Ovary (tissue), 3 donors: ENCODE data around the gene CBX1.

Source experiments
- EP300 ChIP-seq: sonication (generic); formaldehyde crosslinking; IDR thresholded peaks from one replicate; pipeline ENCODE4 v1.6.1; 2017; ENCODE audit warnings: antibody characterized with exemption
- POLR2A ChIP-seq: fragments of 450-650 bp; IDR thresholded peaks from one replicate; pipeline ENCODE4 v1.6.1; 2017; ENCODE audit warnings: antibody characterized with exemption, mild to moderate bottlenecking, moderate library complexity
- TF ChIP-seq, protein P1 (sequence below), 3 donors: fragments of 450-650 bp in 2 of 3; fragments of 200-600 bp in 1 of 3; IDR thresholded peaks; one replicate each; pipeline versions ENCODE4 v1.5.1 to v1.8.0; 2016 to 2022; ENCODE audit warnings: antibody characterized with exemption in 3 of 3, mild to moderate bottlenecking in 1 of 3
- donor health status: DM: no; HTN: no; CAD: no.

DNA sequence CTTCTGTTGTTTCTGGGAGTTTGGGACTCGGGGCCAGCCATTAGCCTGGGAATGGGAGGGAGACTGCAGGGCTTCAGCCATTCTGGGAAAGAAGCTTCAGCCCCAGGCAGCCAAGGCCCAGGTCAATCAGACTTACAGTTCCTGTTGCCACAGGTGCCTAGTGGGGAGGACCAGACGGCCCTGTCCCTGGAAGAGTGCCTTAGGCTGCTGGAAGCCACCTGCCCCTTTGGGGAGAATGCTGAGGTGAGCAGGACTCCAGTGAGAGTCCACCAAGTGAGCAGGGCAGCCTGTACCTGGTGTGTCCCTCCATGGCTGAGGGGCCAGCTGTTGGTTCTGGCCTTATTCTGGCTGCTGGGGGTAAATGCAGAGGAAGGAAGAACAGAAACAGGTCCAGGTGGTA lies 44.4 kb downstream of the CBX1 start:
- TF ChIP-seq EP300, result no peak
- TF ChIP-seq, protein P1, sequence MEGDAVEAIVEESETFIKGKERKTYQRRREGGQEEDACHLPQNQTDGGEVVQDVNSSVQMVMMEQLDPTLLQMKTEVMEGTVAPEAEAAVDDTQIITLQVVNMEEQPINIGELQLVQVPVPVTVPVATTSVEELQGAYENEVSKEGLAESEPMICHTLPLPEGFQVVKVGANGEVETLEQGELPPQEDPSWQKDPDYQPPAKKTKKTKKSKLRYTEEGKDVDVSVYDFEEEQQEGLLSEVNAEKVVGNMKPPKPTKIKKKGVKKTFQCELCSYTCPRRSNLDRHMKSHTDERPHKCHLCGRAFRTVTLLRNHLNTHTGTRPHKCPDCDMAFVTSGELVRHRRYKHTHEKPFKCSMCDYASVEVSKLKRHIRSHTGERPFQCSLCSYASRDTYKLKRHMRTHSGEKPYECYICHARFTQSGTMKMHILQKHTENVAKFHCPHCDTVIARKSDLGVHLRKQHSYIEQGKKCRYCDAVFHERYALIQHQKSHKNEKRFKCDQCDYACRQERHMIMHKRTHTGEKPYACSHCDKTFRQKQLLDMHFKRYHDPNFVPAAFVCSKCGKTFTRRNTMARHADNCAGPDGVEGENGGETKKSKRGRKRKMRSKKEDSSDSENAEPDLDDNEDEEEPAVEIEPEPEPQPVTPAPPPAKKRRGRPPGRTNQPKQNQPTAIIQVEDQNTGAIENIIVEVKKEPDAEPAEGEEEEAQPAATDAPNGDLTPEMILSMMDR (IDR thresholded peaks at IDR 0.05), result no peak
- TF ChIP-seq POLR2A, result no peak
